Fibroblast of the aortic adventitia (primary cell): ENCODE results near the gene RTCA. TPM values are rescaled to one million over a fixed set of nuclear protein-coding genes. Genes with fewer than 3 reads are reported as not detected.
"Not testable (repeated sequence)": the region's sequence is repeated elsewhere in the genome, so short reads cannot be mapped to it uniquely, and the experiment has no call there.

Experiments
- DNase-seq: peaks from one replicate; pipeline ENCODE4 v3.0.0-alpha.2; 2010; ENCODE audit warnings: low read depth
- H3K4me3 ChIP-seq: 2 replicates; pipeline ENCODE4 v1.5.1; 2011; ENCODE audit warnings: low read depth, mild to moderate bottlenecking, control low read depth, low read length, moderate library complexity
- CTCF ChIP-seq: IDR thresholded peaks from 2 replicates; pipeline ENCODE4 v1.5.1; 2011; ENCODE audit warnings: mild to moderate bottlenecking, low read length, control low read depth, inconsistent platforms; ENCODE audit not compliant: insufficient read depth
- total RNA-seq: library from RNA; depleted of rRNA; stranded (reverse); fragments of >200 nt; gene quantifications from 2 replicates; pipeline ENCODE4 v1.2.3, GENCODE V29; 2012; ENCODE audit warnings: low replicate concordance

RTCA gene
- total RNA-seq, 1 donor = 43.2 TPM

DNA sequence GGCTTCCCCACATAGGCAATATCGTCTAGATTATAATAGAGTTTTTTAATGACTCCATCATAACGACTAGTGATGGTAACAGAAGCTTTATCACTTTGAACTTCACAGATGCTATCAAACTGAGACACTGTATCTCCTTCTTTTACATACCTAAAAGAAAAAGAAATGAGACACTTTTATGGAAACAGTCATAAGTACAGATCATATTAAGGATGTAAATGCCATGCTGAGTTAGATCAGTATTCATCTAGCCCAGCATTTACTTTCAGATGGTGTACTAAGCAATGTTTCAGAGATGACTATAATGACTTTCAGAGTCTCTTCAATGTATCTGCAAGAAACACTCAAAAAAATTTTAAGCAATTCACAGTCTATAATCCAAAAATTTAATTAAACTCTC lies 35.3 kb upstream of the RTCA start:
- no peak overlapping the region for H3K4me3 ChIP-seq
- no peak for TF ChIP-seq CTCF
- no peak for DNase-seq

DNA sequence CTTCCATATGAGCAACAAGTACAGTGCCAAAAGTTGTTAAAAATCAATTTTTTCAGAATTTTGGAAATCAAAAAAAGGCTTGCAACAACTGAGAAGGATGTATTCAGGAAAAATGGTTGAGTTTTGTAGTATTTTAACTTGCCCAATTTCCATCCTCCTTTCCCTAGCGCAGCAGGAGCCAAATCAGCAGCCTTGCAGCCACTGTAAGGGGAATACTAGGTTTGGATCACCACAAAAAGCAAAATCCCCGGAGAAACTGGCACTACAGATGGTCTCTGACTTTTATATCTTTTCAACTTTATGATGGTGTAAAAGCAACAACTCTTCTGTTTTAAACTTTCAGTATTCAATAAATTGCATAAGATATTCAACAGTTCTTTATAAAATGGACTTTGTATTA lies 34.3 kb upstream of the RTCA start:
- DNase-seq = no peak
- no peak overlapping the region for H3K4me3 ChIP-seq
- no peak for TF ChIP-seq CTCF

DNA sequence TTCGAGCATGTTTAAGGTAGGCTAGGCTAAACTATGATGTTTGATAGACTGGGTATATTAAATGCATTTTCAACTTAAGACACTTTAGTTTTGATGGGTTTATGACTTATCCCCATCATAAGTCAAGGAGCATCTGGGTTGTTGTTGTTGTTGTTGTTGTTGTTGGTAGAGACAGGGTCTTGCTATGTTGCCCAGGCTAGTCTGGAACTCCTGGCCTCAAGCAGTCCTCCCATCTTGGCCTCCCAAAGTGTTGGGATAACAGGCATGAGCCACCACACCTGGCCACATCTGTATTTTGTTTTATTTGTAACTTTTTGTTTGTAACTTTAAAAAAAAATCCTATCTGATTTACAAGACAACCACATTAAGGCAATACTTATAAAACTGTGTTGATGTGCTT lies 33.9 kb upstream of the RTCA start:
- no peak for TF ChIP-seq CTCF
- no peak for DNase-seq
- H3K4me3 ChIP-seq = no peak overlapping the region

DNA sequence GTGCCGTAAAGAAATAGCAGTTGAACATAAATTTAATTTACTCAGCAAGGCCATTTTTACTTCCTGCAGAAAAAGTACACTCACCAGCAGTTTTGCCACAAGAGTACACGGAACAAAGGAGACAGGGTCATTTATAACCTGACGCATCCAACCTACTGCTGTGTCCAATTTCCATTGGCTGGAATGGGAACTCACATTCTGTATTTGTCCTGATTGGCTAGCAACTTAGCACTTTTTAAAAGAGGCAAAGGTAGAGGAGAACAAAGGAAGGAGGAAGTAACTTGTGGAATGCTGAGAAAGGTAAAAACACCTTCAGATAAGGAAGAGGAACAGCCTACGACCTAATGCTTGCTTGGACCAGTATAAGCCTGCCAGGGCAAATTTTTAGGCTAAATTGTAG lies 32.5 kb upstream of the RTCA start:
- not testable (repeated sequence) for DNase-seq, H3K4me3 ChIP-seq

DNA sequence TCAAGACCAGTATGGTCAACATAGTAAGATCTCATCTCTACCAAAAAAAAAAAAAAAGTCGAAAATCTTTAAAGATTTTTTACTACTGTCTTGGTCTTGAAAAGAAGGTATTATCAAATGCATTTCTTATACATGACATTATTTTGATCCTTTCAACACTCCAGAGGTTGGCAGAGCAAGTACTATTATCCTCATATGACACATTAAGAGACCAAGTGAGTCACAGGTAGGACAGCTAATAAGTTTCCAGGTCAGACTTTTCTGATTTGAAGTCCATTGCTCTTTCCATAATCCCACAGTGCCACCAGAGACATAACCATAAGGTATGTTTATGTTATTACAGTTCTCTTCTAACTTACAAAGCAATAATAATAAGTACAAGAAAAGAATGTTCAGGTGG lies 31.6 kb upstream of the RTCA start:
- H3K4me3 ChIP-seq = no peak overlapping the region
- no peak for TF ChIP-seq CTCF
- no peak for DNase-seq

DNA sequence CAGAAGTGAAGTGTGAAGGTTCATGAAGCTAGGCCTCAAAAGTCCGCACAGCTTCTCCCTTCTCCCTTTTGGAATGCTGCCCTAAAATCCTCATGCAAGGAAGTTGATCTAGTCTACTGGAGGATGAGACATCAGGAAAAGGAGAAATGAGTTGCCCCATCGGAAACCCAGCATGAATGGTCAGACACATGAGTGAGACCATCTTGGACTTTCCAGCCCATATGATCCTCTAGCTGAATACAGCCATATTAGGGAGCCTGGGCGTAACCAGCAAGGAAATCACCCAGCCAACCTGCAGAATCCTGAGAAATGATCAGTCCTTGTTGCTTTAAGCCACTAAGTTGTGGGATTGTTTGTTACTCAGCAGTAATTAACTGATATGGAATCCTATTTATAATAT lies 28.9 kb upstream of the RTCA start:
- no peak overlapping the region for H3K4me3 ChIP-seq
- no peak for DNase-seq
- no peak for TF ChIP-seq CTCF

GRCh38 chr1:100239961-100240360 lies 26.1 kb upstream of the RTCA start:
- no peak overlapping the region for H3K4me3 ChIP-seq
- DNase-seq = no peak
- no peak for TF ChIP-seq CTCF
